ENCODE results near the gene FUOM. TPM values are rescaled to one million over a fixed set of nuclear protein-coding genes. Genes with fewer than 3 reads are reported as not detected.

Gene FUOM
- total and polyA plus RNA-seq, 9 of the 15 experiments (the other 6 are each of a cell fraction or from before 2014, with no cell fraction given), result 1.8 to 96.1 (median 27.0) TPM

- TF ChIP-seq ZBTB40 (IDR thresholded peaks at IDR 0.05) (peak; percentile 98), ZBTB40 (CRISPR knock-in tag; IDR thresholded peaks at IDR 0.05) (no peak), MEF2D (tag; conservative IDR thresholded peaks at IDR 0.05; ENCODE audit: low read depth) (no peak), GATAD2A (IDR thresholded peaks at IDR 0.05) (no peak), HDGF (IDR thresholded peaks at IDR 0.05) (no peak), SRSF3 (IDR thresholded peaks at IDR 0.05; ENCODE audit: insufficient read depth, low read length) (no peak), HNRNPH1 (optimal IDR thresholded peaks at IDR 0.05; ENCODE audit: low read depth, low read length) (no peak), BRD4 (IDR thresholded peaks at IDR 0.05) (no peak), ZNF277 (CRISPR knock-in tag; IDR thresholded peaks at IDR 0.05; ENCODE audit: borderline replicate concordance) (no peak), ZNF140 (CRISPR knock-in tag; IDR thresholded peaks at IDR 0.05) (no peak), KHSRP (IDR thresholded peaks at IDR 0.05) (no peak), ESRRB (CRISPR knock-in tag; IDR thresholded peaks at IDR 0.05; ENCODE audit: borderline replicate concordance) (no peak), MBD2 (IDR thresholded peaks at IDR 0.05; ENCODE audit: borderline replicate concordance, low read depth) (0 out of 2 replicates have a peak, but pooled peaks have one; percentile 37), ZNF449 (CRISPR knock-in tag; IDR thresholded peaks at IDR 0.05) (no peak), MCM7 (IDR thresholded peaks at IDR 0.05) (no peak)
- TF ChIP-seq, protein P1, sequence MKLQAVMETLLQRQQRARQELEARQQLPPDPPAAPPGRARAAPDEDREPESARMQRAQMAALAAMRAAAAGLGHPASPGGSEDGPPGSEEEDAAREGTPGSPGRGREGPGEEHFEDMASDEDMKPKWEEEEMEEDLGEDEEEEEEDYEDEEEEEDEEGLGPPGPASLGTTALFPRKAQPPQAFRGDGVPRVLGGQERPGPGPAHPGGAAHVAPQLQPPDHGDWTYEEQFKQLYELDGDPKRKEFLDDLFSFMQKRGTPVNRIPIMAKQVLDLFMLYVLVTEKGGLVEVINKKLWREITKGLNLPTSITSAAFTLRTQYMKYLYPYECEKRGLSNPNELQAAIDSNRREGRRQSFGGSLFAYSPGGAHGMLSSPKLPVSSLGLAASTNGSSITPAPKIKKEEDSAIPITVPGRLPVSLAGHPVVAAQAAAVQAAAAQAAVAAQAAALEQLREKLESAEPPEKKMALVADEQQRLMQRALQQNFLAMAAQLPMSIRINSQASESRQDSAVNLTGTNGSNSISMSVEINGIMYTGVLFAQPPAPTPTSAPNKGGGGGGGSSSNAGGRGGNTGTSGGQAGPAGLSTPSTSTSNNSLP (IDR thresholded peaks at IDR 0.05; ENCODE audit: borderline replicate concordance, low read depth, low read length), result no peak
These were observed 36.3 kb upstream of the FUOM start, which contains the start of gene MTG1 (continued) for GRCh38 chr10:133394064-133394663.

All from K562 (cell line).